Thyroid gland (tissue), 4 donors: Measurements from ENCODE around the gene REC8. TPM values are rescaled to one million over a fixed set of nuclear protein-coding genes. Genes with fewer than 3 reads are reported as not detected.

Source experiments
- DNase-seq, 2 donors: peaks; one replicate each; pipeline ENCODE4 v3.0.0-alpha.2; 2019
- H3K27ac ChIP-seq, 3 donors: fragments of 200-600 bp; sonication (generic); 1 replicate in 2 of 3; 2 replicates in 1 of 3; pipeline ENCODE4 v1.5.1; 2016 to 2019; ENCODE audit warnings: mild to moderate bottlenecking in 1 of 3, moderate library complexity in 1 of 3
- H3K27me3 ChIP-seq: fragments of 200-600 bp; sonication (generic); one replicate; pipeline ENCODE4 v1.5.1; 2019
- H3K36me3 ChIP-seq, 2 donors: fragments of 200-600 bp; sonication (generic); one replicate each; pipeline ENCODE4 v1.5.1; 2016 to 2019
- H3K4me1 ChIP-seq, 2 donors: fragments of 200-600 bp; sonication (generic); one replicate each; pipeline ENCODE4 v1.5.1; 2017 to 2019
- H3K4me3 ChIP-seq, 3 donors: fragments of 200-600 bp; sonication (generic); replicated peaks in 1 of 3; 1 replicate in 2 of 3; 2 replicates in 1 of 3; pipeline ENCODE4 v1.5.1; 2016; ENCODE audit warnings: mild to moderate bottlenecking in 1 of 3
- H3K9me3 ChIP-seq: fragments of 200-600 bp; sonication (generic); one replicate; pipeline ENCODE4 v1.5.1; 2017
- POLR2A ChIP-seq, 2 donors: fragments of 450-650 bp; IDR thresholded peaks; one replicate each; pipeline ENCODE4 v1.6.1; 2017; ENCODE audit warnings: antibody characterized with exemption in 2 of 2, mild to moderate bottlenecking in 2 of 2, moderate library complexity in 1 of 2
- WGBS, 2 donors: methylation state at CpG; one replicate each; pipeline ENCODE4 v1.1.5; 2017; 5-methylcytosine and 5-hydroxymethylcytosine counted together
- intact Hi-C: fragments of 100-400 bp; cut with DNase I; formaldehyde crosslinking; loops from one replicate; pipeline ENCODE4 v1.15.1; 2023
- total RNA-seq, 4 donors: library from RNA; depleted of rRNA; stranded (reverse); fragments of >200 nt; gene quantifications; one replicate each; pipeline ENCODE4 v1.2.3, GENCODE V29; 2016
- TF ChIP-seq, protein P1 (sequence below), 6 experiments: fragments of 200-600 bp in 3 of 6; fragments of 450-650 bp in 3 of 6; sonication (generic) in 3 of 6; IDR thresholded peaks; one replicate each; pipeline ENCODE4 v1.5.1; 2016 to 2019; ENCODE audit warnings: antibody characterized with exemption in 6 of 6, mild to moderate bottlenecking in 2 of 6, inconsistent platforms in 1 of 6, moderate library complexity in 1 of 6

REC8 gene
- total RNA-seq, 4 donors from 2014 or later, result 4.1 to 7.1 (median 5.4) TPM

DNA sequence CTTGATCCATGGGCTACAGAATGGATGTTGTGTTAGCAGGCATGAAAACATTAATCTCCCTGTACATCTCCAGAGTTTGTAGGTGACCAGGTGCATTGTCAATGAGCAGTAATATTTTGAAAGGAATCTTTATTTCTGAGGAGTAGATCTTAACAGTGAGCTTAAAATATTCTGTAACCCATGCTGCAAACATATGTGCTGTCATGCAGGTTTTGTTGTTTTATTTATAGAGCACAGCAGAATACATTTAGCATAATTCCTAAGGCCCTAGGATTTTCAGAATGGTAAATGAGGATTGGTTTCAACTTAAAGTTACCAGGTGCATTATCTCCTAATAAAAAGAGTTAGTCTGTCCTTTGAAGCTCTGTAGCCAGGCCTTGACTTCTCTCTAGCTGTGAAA, 44.9 kb upstream of the REC8 start:
- TF ChIP-seq, protein P1, sequence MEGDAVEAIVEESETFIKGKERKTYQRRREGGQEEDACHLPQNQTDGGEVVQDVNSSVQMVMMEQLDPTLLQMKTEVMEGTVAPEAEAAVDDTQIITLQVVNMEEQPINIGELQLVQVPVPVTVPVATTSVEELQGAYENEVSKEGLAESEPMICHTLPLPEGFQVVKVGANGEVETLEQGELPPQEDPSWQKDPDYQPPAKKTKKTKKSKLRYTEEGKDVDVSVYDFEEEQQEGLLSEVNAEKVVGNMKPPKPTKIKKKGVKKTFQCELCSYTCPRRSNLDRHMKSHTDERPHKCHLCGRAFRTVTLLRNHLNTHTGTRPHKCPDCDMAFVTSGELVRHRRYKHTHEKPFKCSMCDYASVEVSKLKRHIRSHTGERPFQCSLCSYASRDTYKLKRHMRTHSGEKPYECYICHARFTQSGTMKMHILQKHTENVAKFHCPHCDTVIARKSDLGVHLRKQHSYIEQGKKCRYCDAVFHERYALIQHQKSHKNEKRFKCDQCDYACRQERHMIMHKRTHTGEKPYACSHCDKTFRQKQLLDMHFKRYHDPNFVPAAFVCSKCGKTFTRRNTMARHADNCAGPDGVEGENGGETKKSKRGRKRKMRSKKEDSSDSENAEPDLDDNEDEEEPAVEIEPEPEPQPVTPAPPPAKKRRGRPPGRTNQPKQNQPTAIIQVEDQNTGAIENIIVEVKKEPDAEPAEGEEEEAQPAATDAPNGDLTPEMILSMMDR (IDR thresholded peaks at IDR 0.05), result no peak
- no peak for TF ChIP-seq POLR2A (IDR thresholded peaks at IDR 0.05)
- Histone ChIP-seq H3K27ac (no peak overlapping the region), H3K4me1 (peaks cover 0 to 3% of the 10 kb centered on the region in 2 donors), H3K9me3 (no peaks in the 10 kb centered on the region), H3K36me3 (peaks cover 18 to 24% of the 10 kb centered on the region in 2 donors), H3K4me3 (no peak overlapping the region), H3K27me3 (no peaks in the 10 kb centered on the region)
- intact Hi-C loops, result no loop called here
- no peak for DNase-seq

DNA sequence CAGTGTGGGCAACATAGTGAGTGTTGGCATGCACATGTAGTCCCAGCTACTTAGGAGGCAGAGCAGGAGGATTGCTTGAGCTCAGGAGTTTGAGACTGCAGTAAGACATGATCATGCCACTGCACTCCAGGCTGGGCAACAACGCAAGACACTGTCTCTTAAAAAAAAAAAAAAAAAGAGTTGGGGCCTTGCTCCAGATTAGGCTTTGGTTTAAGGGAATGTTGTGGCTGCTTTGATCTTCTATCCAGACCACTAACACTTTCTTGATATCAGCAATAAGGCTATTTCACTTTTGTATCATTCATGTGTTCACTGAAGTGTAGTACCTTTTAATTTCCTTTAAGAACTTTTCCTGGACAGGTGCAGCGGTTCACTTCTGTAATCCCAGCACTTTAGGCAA, 44.2 kb upstream of the REC8 start:
- no peak overlapping the region for H3K4me3 ChIP-seq
- H3K36me3 ChIP-seq, result peaks cover 12 to 17% of the 10 kb centered on the region in 2 donors
- H3K27me3 ChIP-seq, result no peaks in the 10 kb centered on the region
- 91 to 98% methylated on average over 2 of the region's 2 CpGs for WGBS, 2 donors
- DNase-seq, result no peak
- no peak overlapping the region for H3K27ac ChIP-seq
- H3K4me1 ChIP-seq, result peaks cover 0 to 3% of the 10 kb centered on the region in 2 donors
- no peaks in the 10 kb centered on the region for H3K9me3 ChIP-seq
- TF ChIP-seq POLR2A (IDR thresholded peaks at IDR 0.05), result no peak
- TF ChIP-seq, protein P1 (IDR thresholded peaks at IDR 0.05), result no peak
- intact Hi-C loops, result no loop called here

DNA sequence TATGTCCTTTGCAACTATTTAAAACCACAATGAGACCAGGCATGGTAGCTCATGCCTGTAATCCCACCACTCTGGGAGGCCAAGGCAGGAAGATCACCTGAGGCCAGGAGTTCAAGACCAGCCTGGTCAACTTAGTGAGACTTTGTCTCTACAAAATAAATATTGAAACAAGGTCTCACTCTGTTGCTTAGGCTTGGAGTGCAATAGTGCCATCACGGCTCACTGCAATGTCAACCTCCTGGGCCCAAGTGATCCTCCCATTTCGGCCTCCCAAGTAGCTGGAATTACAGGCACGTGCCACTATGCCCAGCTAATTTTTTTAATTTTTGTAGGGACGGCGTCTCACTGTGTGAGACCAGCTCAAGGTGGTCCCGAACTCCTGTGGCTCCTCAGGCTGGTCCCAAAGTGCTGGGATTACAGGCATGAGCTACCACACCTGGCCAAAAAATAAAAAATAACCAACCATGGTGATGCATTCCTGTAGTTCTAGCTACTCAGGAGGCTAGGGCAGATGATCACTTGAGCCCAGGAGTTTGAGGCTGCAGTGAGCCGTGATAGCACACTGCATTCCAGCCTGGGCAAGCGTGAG, 42.4 kb upstream of the REC8 start:
- WGBS, 2 donors, result 88 to 91% methylated on average over 8 of the region's 8 CpGs
- no peak for DNase-seq
- peaks cover 0 to 3% of the 10 kb centered on the region in 2 donors for H3K4me1 ChIP-seq
- H3K9me3 ChIP-seq, result no peaks in the 10 kb centered on the region
- no peak overlapping the region for H3K4me3 ChIP-seq
- TF ChIP-seq, protein P1 (IDR thresholded peaks at IDR 0.05), result no peak
- TF ChIP-seq POLR2A (IDR thresholded peaks at IDR 0.05), result no peak
- H3K27ac ChIP-seq, result no peak overlapping the region
- intact Hi-C loops, result no loop called here
- no peaks in the 10 kb centered on the region for H3K27me3 ChIP-seq
- no peaks in the 10 kb centered on the region for H3K36me3 ChIP-seq

DNA sequence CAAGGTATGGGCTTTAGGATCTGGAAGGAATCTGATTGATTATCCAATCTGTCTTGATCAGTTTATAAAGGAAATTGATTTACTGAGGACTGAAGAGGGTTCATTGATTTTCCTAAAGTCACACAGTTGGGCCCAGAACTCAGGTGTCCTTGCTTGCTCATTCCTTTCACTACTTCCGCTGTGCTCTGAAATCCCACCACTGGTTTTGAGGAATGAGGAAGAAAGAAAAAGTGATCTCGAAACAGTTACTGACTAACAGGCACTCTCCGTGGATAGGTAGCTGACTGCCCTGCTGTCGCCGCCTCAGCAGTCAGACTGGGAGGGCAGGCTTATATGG, 41.5 kb upstream of the REC8 start, which contains the start of gene FITM1:
TSS of gene FITM1 (plus strand) at position 280 of the 337 bp plus-strand sequence. CDS start 905 bp downstream, outside the sequence.
- Histone ChIP-seq H3K9me3 (no peaks in the 10 kb centered on the region), H3K4me3 (no peak within 1 kb of the TSS), H3K4me1 (peaks cover 1 to 4% of the 10 kb centered on the region in 2 donors), H3K27ac (peak within 1 kb of the TSS in 2 of 3 donors; percentile 16 to 56), H3K36me3 (no peaks in the 10 kb centered on the region), H3K27me3 (no peaks in the 10 kb centered on the region)
- 96% methylated on average over 5 of the region's 5 CpGs for WGBS, 2 donors
- no peak for DNase-seq
- intact Hi-C loops, result no loop called here
- no peak for TF ChIP-seq POLR2A (IDR thresholded peaks at IDR 0.05)
- TF ChIP-seq, protein P1 (IDR thresholded peaks at IDR 0.05), result no peak

DNA sequence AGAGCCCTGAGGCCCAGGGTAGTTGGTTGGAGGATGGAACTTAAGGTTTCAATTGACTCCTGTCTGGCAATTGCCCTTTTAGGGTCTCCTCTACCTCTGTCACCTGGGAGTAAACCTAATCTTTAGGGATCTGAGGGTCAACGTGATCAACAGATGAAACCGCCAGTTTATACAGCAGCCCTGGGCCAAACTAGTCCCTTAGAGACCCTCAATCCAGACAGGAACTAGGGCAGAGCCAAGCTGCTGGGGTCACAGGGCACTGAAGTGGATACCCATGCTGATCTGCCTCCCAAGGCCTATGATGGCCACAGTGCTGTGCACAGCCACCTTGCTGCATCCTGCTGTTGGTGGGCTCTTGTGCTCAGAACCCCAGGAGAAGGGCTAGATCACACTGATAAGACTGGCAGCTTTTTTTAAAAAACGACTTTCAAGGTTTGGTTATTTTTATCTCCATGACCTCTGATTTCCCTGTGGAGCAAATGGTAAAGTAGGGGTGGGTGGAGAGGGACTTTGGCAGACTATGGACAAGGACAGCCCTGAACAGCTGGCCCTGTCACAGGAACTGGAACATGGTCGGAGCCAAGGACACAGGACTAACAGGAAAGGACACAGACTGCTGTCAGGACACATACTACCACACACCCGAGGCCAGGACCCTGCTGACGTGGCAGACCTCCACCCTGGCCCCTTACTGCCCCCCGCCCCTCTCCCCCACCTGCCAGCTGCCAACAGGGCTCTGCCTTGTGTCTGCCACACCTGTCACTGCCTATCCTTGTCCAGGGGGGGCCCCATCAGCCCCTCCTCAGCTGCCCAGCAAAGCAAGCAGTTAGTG, 40.9 kb upstream of the REC8 start:
- Histone ChIP-seq H3K4me3 (no peak overlapping the region), H3K9me3 (no peaks in the 10 kb centered on the region), H3K36me3 (no peaks in the 10 kb centered on the region), H3K4me1 (peaks cover 4 to 7% of the 10 kb centered on the region in 2 donors), H3K27me3 (no peaks in the 10 kb centered on the region), H3K27ac (peak overlapping the region in 2 of 3 donors; percentile 16 to 56)
- no peak for TF ChIP-seq POLR2A (IDR thresholded peaks at IDR 0.05)
- TF ChIP-seq, protein P1 (IDR thresholded peaks at IDR 0.05), result no peak
- intact Hi-C loops, result no loop called here
- peak in 1 of 2 donors; percentile 8 for DNase-seq
- WGBS, 2 donors, result 55 to 66% methylated on average over 4 to 5 of the region's 7 CpGs
